Measurements from ENCODE around the gene EPHB2. TPM values are rescaled to one million over a fixed set of nuclear protein-coding genes. Genes with fewer than 3 reads are reported as not detected.

Gene EPHB2
- total RNA-seq, 6 experiments from 2014 or later = 13.1 to 36.4 (median 30.9) TPM

DNA sequence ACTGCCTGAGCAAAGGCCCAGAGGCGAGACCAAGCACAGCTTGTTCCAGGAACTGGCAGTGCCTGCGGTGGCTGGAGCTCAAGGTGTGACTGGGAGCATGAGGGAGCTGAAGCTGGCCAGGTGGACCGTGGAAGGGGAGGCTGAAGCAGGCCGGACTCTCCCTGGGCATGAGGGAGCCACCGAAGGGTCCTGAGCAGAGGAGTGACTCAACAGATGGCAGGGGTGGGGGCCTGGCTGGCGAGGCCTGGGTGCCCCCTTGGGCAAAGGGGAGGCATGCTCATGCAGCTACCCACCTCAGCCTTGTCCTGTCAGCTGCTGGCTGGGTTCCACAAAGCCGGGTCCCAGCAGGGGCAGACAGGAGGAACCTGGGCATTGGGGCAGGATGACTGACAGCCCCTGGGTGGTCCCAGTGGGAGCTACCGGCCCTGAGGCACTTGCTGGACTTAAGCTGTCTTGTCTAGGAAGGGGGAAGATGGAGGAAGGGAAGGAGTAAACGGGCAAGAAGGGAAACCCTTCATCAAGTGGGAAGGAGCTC is 143.1 kb downstream of the EPHB2 start:
- peaks cover 17% of the 10 kb centered on the region for H3K27me3 Mint-ChIP-seq (ENCODE audit: insufficient read depth)
- H3K36me3 Mint-ChIP-seq (ENCODE audit: low read depth) = peaks cover 5% of the 10 kb centered on the region
- peaks cover 5% of the 10 kb centered on the region; the same call in 1 of the 2 replicates for H3K9me3 Mint-ChIP-seq
- no peak for DNase-seq
- no peak overlapping the region for H3K27ac Mint-ChIP-seq
- TF ChIP-seq, protein P1, sequence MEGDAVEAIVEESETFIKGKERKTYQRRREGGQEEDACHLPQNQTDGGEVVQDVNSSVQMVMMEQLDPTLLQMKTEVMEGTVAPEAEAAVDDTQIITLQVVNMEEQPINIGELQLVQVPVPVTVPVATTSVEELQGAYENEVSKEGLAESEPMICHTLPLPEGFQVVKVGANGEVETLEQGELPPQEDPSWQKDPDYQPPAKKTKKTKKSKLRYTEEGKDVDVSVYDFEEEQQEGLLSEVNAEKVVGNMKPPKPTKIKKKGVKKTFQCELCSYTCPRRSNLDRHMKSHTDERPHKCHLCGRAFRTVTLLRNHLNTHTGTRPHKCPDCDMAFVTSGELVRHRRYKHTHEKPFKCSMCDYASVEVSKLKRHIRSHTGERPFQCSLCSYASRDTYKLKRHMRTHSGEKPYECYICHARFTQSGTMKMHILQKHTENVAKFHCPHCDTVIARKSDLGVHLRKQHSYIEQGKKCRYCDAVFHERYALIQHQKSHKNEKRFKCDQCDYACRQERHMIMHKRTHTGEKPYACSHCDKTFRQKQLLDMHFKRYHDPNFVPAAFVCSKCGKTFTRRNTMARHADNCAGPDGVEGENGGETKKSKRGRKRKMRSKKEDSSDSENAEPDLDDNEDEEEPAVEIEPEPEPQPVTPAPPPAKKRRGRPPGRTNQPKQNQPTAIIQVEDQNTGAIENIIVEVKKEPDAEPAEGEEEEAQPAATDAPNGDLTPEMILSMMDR (IDR thresholded peaks at IDR 0.05) = no peak
- no peak overlapping the region for H3K4me3 Mint-ChIP-seq
- H3K4me1 Mint-ChIP-seq (ENCODE audit: low read depth) = peaks cover 7% of the 10 kb centered on the region

DNA sequence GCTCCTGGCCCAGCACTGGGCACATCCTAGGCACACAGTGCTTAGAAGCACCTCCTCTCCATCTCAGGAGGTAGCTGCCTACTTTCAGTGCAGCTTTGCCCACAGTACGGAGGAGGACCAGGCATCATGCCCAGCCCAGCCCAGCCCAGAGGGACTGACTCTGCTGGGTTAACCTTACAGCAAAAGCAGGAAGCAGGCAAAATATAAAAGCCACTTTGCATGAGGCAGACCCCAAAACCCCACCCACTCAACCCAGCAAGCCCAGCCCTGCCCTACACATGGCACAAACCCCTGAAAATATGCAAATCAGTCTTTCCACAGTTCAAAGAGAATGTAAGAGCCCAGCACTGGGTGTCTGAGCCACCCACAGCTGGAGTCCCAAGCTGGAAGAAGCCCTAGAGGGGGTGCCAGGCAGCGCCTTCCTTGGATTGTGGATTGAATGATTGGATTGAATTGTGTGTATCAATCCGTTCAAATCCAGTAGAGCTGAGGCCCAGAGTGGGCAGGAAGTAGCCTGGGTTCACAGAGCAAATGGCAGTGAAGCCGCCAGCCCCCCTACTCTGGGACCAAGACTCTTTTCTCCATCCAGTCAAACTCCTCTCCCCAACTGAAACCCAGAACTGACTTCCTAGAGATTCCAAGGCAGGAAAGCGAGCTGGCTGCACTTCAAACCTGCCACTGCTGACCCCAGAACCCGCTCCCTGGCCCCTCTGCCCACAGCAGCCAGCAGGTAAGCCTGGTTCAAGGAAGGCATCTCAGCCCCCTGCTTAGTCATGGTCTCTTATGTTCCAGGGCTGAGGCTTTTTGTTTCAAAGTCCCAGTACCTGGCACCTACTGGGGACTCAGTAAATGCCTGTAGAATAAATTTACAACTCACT is 144.3 kb downstream of the EPHB2 start:
- no peak overlapping the region for H3K27ac Mint-ChIP-seq

DNA sequence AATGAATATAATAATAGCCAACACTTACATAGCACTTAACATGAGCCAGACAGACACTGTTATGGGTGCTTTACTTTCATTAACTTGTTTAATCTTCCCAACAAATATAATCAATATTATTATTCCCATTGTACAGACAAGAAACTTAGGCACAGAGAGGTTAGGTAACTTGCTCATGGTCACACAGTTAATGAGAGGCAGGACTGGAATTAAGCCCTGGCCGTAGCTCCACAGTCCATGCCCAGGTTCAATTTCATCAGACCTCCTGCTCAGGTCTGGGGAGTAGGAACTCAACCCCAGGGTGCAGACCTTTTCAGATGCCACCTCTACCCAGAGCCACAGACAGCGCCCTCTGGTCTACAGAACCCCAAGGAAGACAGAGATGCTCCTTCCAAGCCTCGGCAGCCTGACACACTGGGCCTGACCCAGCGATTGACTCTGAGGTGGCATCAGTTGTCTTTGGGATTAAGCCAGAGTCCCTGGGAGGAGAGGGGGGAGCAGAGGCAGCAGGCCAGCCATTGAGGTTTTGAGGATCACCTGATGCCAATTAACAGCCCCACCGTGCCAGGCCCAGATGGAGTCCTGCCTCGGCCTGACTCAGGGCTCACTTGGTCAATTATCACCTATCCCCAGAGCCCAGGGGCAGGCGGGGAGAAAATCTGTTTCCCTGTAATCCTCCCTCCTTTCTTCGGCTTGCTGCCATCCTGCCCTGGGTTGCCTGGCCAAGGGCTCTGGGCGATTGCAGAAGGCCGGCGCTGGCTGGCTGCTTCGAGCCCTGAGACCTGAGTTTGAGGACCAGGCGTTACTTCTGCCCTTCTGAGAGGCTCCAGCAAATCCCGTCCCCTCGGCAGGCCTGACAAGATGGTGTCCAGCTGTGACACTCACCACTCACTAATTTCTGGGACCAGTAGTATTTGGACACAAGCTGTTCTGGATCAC is 145.3 kb downstream of the EPHB2 start:
- TF ChIP-seq, protein P1 (IDR thresholded peaks at IDR 0.05) = no peak
- no peaks in the 10 kb centered on the region for H3K36me3 Mint-ChIP-seq (ENCODE audit: low read depth)
- peaks cover 18% of the 10 kb centered on the region for H3K27me3 Mint-ChIP-seq (ENCODE audit: insufficient read depth)
- DNase-seq = no peak
- no peak overlapping the region for H3K27ac Mint-ChIP-seq
- H3K4me1 Mint-ChIP-seq (ENCODE audit: low read depth) = peaks cover 10% of the 10 kb centered on the region
- H3K4me3 Mint-ChIP-seq = no peak overlapping the region
- H3K9me3 Mint-ChIP-seq = no peaks in the 10 kb centered on the region

More for the DNA sequence above, 144.3 kb downstream of the EPHB2 start:
- H3K27me3 Mint-ChIP-seq (ENCODE audit: insufficient read depth) = peaks cover 15% of the 10 kb centered on the region
- no peak overlapping the region for H3K4me3 Mint-ChIP-seq
- H3K4me1 Mint-ChIP-seq (ENCODE audit: low read depth) = peaks cover 7% of the 10 kb centered on the region
- DNase-seq = no peak
- TF ChIP-seq, protein P1 (IDR thresholded peaks at IDR 0.05) = no peak
- H3K9me3 Mint-ChIP-seq = no peaks in the 10 kb centered on the region
- H3K36me3 Mint-ChIP-seq (ENCODE audit: low read depth) = no peaks in the 10 kb centered on the region

DNA sequence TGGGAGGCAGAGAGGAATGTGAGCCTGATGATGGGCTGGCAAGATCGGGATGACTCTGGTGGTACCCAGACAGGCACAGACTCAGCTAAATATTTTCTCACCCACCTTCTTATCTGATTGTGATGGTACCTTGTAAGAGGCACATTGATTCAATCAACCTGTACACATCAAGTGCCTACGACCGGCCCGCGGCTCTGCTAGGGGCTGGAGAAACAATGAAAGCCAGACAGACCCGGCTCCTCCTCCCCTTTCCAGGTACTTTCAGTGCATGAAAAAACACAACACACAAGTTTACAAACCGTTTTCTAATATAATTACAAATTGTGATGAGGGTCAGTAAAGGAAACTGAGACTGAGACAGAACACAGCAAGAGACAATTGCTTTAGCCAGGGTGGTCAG is 147.0 kb downstream of the EPHB2 start:
- H3K9me3 Mint-ChIP-seq = no peaks in the 10 kb centered on the region
- no peak overlapping the region for H3K27ac Mint-ChIP-seq
- no peak for DNase-seq
- no peaks in the 10 kb centered on the region for H3K36me3 Mint-ChIP-seq (ENCODE audit: low read depth)
- TF ChIP-seq, protein P1 (IDR thresholded peaks at IDR 0.05) = no peak
- no peak overlapping the region for H3K4me3 Mint-ChIP-seq
- peaks cover 10% of the 10 kb centered on the region; the same call in 1 of the 2 replicates for H3K27me3 Mint-ChIP-seq (ENCODE audit: insufficient read depth)
- peaks cover 27% of the 10 kb centered on the region for H3K4me1 Mint-ChIP-seq (ENCODE audit: low read depth)

DNA sequence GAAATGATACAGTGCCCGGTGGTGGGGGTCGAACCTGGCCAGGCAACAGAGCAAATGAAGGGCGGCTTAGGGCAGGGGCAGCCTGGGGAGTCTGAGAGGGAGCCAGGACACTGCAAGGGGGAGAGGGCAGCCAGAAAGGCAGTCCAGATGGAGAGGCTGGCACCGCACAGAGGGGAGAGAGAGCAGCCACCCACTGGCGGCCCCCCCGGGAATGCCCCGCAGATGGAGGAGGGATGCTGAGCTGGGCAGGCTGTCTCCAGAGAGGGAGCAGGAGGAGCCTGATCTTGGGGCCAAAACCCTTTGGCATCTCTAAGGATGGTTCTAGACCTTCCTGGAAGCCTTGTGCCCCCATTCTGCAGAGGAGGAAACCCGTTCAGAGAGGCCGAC is 149.8 kb downstream of the EPHB2 start:
- Mint-ChIP-seq H3K4me3 (no peak overlapping the region), H3K27me3 (ENCODE audit: insufficient read depth) (peaks cover 8% of the 10 kb centered on the region; the same call in 1 of the 2 replicates), H3K9me3 (no peaks in the 10 kb centered on the region), H3K27ac (peak overlapping the region; percentile 36; the same call in 1 of the 2 replicates), H3K36me3 (ENCODE audit: low read depth) (peaks cover 6% of the 10 kb centered on the region), H3K4me1 (ENCODE audit: low read depth) (peaks cover 27% of the 10 kb centered on the region)
- no peak for DNase-seq
- TF ChIP-seq, protein P1 (IDR thresholded peaks at IDR 0.05) = no peak
